Lung (tissue), 12 donors: ENCODE measurements around the gene LPGAT1. TPM values are rescaled to one million over a fixed set of nuclear protein-coding genes. Genes with fewer than 3 reads are reported as not detected.

ENCODE experiments used
- ATAC-seq: fragments of 200-7000 bp; cut with Tn5 transposase; one replicate; pipeline ENCODE4 v1.9.1; 2020; ENCODE audit warnings: moderate number of reproducible peaks; ENCODE audit not compliant: insufficient read depth, low FRiP score
- DNase-seq, 3 donors: peaks; one replicate each; pipeline ENCODE4 v3.0.0-alpha.2; 2013 to 2017
- H3K27ac ChIP-seq, 2 donors: one replicate each; pipeline ENCODE4 v1.5.1; 2013; ENCODE audit warnings: mild to moderate bottlenecking in 2 of 2, moderate library complexity in 2 of 2, control low read depth in 1 of 2, inconsistent platforms in 1 of 2, low read depth in 1 of 2, low read length in 1 of 2
- H3K27me3 ChIP-seq, 3 donors: one replicate each; pipeline ENCODE4 v1.5.1; 2013; ENCODE audit warnings: low read length in 2 of 3; ENCODE audit not compliant: control insufficient read depth in 3 of 3, insufficient read depth in 3 of 3
- H3K36me3 ChIP-seq, 4 donors: one replicate each; pipeline ENCODE4 v1.5.1; 2013; ENCODE audit warnings: low read length in 4 of 4, mild to moderate bottlenecking in 1 of 4, moderate library complexity in 1 of 4; ENCODE audit not compliant: control insufficient read depth in 4 of 4, insufficient read depth in 4 of 4
- H3K4me1 ChIP-seq, 5 donors: one replicate each; pipeline ENCODE4 v1.5.1; 2013; ENCODE audit warnings: low read length in 5 of 5, mild to moderate bottlenecking in 2 of 5, moderate library complexity in 1 of 5; ENCODE audit not compliant: control insufficient read depth in 5 of 5, insufficient read depth in 5 of 5
- H3K4me3 ChIP-seq: one replicate; pipeline ENCODE4 v1.5.1; 2013; ENCODE audit warnings: mild to moderate bottlenecking, control low read depth, moderate library complexity
- H3K9ac ChIP-seq, 2 donors: one replicate each; pipeline ENCODE4 v1.5.1; 2013; ENCODE audit warnings: low read length in 2 of 2, control low read depth in 1 of 2; ENCODE audit not compliant: insufficient read depth in 1 of 2
- H3K9me3 ChIP-seq, 4 donors: one replicate each; pipeline ENCODE4 v1.5.1; 2013; ENCODE audit warnings: low read length in 3 of 4, mild to moderate bottlenecking in 1 of 4, moderate library complexity in 1 of 4; ENCODE audit not compliant: control insufficient read depth in 4 of 4, insufficient read depth in 3 of 4
- CTCF ChIP-seq: IDR thresholded peaks from 2 replicates; pipeline ENCODE4 v1.5.1; 2012; ENCODE audit warnings: mild to moderate bottlenecking; ENCODE audit errors: control extremely low read depth, extremely low read depth
- WGBS, 2 donors: extraction: QIAGEN DNeasy Blood & Tissue Kit; methylation state at CpG; one replicate each; pipeline ENCODE4 v1.1.7; 2013; 5-methylcytosine and 5-hydroxymethylcytosine counted together
- polyA plus RNA-seq, 2 donors: library from polyadenylated mRNA; stranded (reverse); fragments of 200-250 nt; gene quantifications; one replicate each; pipeline ENCODE4 v1.2.1, GENCODE V29; 2013
- total RNA-seq, 2 donors: library from RNA; depleted of rRNA in 1 of 2; stranded (reverse); fragments of >200 nt in 1 of 2; gene quantifications; one replicate each; pipeline ENCODE4 v1.2.1, GENCODE V29; 2014 to 2021
- donor health status: control.
- donor health status: control.
- donor health status: Bipolar disorder and iron deficiency.
- donor health status: healthy.
- donor health status: DM: yes; HTN: yes; CAD: no.

The LPGAT1 gene
- total and polyA plus RNA-seq, 4 donors: 4.9 to 41.9 (median 25.5) TPM

GRCh38 chr1:211811126-211811525 is 19.4 kb downstream of the LPGAT1 start:
- H3K27ac ChIP-seq: no peak overlapping the region
- no peak overlapping the region for H3K9ac ChIP-seq
- TF ChIP-seq CTCF: no peak
- DNase-seq (no peak), ATAC-seq (no peak)
- no peak overlapping the region for H3K4me3 ChIP-seq
- peaks cover 1 to 21% (median 7%) of the 10 kb centered on the region in 4 donors for H3K36me3 ChIP-seq
- H3K9me3 ChIP-seq: no peaks in the 10 kb centered on the region
- no peaks in the 10 kb centered on the region for H3K27me3 ChIP-seq
- H3K4me1 ChIP-seq: peaks cover 0 to 10% (median 0%) of the 10 kb centered on the region in 5 donors
- 75 to 84% methylated on average over 3 of the region's 3 CpGs for WGBS, 2 donors

- no peaks in the 10 kb centered on the region for H3K9me3 ChIP-seq
- H3K36me3 ChIP-seq: peaks cover 1 to 21% (median 8%) of the 10 kb centered on the region in 4 donors
- H3K4me3 ChIP-seq: no peak overlapping the region
- no peak overlapping the region for H3K27ac ChIP-seq
- no peak for TF ChIP-seq CTCF
- H3K9ac ChIP-seq: no peak overlapping the region
- DNase-seq: no peak
- ATAC-seq: no peak
- WGBS, 2 donors: 93 to 95% methylated on average over 2 of the region's 2 CpGs
- H3K27me3 ChIP-seq: no peaks in the 10 kb centered on the region
- H3K4me1 ChIP-seq: no peaks in the 10 kb centered on the region
Measured at GRCh38 chr1:211808475-211808874, 22.1 kb downstream of the LPGAT1 start.

GRCh38 chr1:211804915-211805314 is 25.6 kb downstream of the LPGAT1 start:
- ATAC-seq: no peak
- peaks cover 0 to 3% (median 0%) of the 10 kb centered on the region in 4 donors for H3K9me3 ChIP-seq
- no peak for TF ChIP-seq CTCF
- H3K9ac ChIP-seq: no peak overlapping the region
- H3K27ac ChIP-seq: no peak overlapping the region
- peaks cover 0 to 13% (median 6%) of the 10 kb centered on the region in 4 donors for H3K36me3 ChIP-seq
- H3K4me1 ChIP-seq: peaks cover 0 to 5% (median 0%) of the 10 kb centered on the region in 5 donors
- no peaks in the 10 kb centered on the region for H3K27me3 ChIP-seq
- DNase-seq: no peak
- 91 to 92% methylated on average over 2 of the region's 2 CpGs for WGBS, 2 donors
- H3K4me3 ChIP-seq: no peak overlapping the region
